Stimulated activated CD4-positive, alpha-beta T cell treated with anti-CD3 and anti-CD28 coated beads, Interleukin-4, amount 100 ng/mL, for 24 hours (primary cell): ENCODE results near the gene GBX2.
"Not testable (repeated sequence)": the region's sequence is repeated elsewhere in the genome, so short reads cannot be mapped to it uniquely, and the experiment has no call there.

Experiments
- DNase-seq: peaks from one replicate; pipeline ENCODE4 v3.0.0-alpha.2; 2020

Gene GBX2

DNA sequence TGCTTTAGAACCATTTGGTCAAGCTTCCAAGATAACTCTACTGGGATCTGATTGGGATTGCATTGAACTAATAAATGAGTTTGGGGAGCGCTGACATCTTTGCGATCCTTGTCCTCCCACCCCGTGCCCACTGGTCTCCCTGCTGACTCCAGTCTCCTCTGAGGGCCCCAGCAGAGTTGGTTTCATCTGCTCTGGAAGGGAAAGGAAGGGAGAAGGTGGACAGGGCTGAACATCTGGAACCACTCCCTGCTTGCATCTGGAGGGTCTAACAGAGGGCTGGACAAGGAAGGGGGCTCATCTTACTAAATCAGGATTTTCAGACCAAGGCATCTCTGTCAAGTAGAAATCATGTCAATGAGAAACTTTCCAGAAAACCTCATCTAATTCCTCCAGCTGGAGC, 12.8 kb downstream of the GBX2 start:
- no peak for DNase-seq

DNA sequence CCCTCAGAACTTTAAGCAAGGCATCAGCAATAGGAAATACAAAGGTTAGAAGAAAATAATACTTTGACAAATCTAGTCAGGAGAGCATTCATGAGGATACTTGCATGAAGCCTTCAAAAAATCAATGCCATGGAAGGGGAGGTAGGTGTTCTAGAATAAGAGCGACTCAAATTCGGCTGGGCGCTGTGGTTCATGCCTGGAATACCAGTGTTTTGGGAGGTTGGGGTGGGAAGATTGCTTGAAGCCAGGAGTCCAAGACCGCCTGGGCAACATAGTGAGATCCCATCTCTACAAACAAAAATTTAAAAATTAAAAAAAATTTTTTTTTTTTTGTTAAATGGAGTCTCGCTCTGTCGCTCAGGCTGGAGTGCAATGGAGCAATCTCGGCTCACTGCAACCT, 21.8 kb downstream of the GBX2 start:
- no peak for DNase-seq

DNA sequence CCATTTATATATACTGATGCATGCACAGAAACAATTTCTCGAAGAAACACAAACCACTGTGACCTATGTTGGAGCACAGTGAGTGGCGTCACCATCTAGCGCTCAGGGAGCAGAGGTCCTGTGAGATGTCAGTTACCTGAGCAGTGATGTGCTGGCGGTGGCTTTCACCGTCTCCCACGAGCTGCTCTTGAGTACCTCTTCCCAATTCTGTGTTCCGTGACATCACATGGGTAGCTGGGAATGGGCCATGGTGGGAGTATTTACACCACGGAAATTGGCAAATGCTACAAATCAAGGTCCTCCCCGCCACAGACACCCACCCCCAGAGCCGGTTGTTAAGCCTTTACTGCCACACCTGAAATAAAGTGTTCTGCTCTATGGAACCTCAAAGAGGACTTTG, 24.4 kb downstream of the GBX2 start:
- no peak for DNase-seq

DNA sequence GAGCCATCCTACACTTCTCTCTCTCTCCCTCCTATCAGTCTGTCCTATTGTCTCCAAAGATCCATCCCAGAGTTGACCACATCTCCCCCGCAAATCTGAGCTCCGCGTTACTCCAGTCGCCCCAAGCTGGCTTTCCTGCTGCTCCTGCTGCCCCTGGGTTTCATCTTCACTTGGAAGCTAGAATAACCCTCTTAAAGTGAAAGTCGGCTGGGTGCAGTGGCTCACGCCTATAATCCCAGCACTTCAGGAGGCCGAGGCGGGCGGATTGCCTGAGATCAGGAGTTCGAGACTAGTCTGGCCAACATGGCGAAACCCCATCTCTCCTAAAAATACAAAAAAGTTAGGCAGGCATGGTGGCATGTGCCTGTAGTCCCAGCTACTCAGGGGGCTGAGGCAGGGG, 26.6 kb downstream of the GBX2 start:
- DNase-seq = not testable (repeated sequence)

DNA sequence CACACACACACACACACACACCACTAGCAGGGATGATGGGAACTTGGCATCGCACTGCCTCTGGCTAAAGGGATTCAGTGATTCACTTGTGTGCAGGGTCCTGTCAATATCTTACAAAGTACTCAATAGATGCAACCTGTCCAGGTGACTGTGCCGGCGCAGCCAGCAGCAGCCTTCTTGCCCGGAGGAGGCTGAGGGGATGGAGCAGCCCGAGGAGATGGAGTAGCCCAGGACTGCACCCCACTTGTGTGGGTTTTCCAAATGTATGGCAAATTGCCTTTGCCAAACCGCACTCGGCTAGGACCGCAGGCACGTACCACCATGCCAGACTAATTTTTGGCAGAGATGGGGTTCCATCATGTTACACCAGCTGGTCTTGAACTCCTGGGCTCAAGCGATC, 31.1 kb downstream of the GBX2 start:
- no peak for DNase-seq

DNA sequence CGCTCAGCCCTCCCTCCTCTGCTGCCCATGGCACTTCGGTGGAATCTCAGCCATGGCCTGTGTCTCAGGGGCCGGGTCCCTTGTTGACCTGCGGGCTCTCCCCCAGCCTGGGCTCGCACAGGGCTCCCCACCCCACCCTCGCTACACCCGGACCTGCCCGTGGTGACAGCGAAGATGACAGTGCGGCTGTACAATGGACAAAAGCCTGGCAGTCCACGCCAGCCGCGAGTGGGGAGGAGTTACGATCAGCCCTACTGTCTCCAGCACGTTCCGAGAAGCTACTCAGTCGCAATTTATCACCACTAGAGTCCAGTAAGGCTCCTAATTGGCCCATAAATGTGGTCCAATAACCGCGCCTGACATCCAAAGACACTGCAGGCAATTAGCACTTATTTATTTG, 31.6 kb downstream of the GBX2 start:
- DNase-seq = no peak

DNA sequence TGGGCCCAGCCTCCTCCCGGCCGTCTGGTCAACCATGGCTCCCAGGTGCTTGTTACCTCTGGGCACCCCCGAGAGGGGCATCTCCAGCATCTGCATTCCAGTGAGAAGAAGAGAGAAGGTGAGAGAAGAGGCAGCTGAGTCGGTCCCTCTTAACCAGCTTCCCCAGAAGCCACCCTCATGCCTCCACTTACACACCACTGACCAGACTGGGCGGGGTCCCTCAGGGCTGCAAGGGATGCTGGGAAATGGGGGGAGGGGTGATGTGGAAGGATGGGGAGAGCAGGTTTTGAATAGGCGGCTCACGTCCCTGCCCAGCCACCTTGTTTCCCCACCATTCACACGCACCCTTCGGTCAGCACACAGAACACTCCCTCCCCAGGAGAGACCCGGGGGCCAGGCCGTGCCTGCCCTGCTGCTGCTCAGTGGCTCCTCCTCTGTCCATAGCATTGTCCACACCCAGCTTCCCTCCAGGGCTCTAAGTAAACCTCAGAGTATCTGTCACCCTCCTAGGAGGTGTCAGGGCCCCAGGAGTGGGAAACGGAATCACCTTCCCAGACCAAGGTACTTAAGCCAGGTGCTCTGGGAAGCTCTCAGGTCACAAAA, 34.7 kb downstream of the GBX2 start:
- DNase-seq = no peak

DNA sequence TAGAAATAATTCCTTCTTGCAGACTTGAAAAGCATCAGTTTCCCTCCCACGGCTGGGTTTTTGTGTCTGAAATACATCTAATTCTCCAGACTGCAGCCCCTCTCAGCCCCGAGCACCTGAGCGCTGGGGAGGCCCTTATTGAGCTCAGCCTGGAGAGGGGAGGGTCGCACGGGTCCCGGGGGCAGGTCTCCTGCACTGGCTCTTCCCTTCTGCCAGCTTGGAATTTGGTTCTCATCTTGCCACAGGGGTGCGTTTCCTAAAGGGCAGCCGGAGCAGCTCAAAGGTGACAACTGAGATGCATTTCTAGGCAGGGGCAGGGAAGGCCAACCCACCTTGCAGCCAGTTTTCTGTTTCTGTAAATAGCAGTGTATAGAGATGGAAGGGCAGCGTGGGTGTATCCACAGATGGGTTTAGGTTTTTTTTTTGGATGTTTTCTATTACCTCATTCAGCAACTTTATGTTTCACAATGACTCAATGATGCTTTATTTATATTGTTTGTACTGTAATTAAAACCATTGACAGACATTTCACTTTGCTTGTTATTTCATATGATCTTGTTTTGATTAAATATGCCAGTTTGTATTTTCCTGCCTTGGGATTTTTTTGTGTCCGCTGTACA, 37.0 kb downstream of the GBX2 start:
- DNase-seq = no peak

DNA sequence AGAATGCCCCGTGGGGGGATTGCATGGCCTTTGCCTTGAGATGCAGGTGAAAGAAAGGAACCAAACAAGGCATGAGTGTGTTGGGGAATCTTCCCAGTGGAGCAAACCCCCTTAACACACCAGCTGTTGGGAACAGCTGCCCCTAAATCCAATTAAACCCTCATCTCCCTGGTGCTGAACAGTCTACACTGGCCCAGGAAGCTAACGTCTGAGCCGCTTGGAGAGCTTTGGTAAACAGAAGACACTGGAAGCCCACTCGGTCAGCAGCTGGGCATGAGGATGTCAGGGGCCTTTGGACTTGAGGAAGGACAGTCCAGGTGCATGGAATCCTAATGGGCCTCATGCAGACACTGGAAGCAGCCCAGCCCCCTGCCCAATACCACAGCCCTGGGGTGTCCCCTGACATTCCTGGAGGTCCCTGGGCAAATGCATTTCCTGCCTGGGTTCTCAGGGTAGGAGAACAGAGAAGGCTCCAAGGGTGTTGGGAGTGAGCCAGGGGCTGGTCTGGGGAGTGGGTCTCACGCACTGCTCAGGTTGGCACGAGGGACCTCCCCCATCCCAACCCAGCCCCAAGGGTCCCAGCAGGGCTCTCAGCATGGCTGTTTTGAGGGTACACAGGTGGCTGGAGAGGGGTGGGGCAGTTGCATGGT, 37.7 kb downstream of the GBX2 start:
- DNase-seq = no peak

DNA sequence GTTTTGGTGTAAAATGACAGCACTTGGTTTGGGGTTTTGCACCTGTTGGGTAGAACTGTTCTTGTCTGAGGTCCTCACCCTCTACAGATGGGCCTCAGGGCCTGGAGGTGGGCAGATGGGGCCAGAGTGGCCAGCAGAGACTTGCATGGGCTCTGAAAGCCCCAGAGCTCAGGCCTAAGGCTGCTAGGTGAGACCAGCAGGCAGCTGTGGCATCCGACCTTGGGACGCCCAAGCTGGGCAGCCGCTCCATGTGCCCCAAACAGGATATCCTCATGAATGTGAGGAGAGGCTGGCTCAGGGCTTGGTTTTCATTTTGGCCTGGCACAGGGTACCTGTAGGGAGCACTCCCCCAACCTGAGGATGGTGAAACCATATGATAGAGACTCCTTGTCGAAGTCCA, 38.3 kb downstream of the GBX2 start:
- no peak for DNase-seq

DNA sequence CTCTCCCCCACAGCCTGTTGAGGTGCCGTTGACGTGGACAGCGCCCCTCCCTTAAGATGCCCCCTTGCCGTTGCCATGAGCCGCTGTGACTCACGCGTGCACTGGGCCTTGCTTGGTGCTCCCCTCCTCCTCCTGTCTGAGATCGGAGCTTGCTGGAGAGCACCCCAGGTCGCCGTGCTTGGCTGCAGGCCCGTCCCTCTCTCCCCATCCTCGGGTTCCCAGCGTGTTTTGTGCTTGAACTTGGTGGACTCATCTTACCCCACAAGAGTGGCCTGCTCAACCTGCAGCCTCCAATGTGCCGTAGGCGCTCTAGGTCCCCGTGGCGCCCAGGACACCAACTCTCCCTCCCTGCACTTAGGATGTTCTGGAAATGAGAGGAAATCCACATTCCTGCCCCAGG, 39.9 kb downstream of the GBX2 start:
- DNase-seq = no peak

DNA sequence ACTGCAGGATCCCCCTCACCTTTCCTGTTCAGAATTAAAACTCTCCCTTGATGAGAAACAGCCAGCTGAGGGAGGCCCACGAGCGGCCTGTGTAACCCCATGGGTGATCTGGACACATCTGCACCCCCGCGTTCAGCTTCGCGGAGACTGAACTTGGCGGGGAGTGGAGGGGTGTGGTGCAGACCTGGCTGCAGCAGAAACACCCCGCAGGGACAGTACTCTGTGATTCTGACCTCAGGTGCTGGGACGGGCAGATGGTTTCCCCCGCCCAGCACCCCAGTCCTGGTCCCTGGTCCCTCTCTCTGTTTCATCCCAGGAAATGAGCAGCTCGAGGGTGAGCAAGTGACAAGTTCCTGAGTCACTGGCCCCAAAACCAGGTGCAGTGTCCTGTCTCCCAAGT, 41.2 kb downstream of the GBX2 start:
- no peak for DNase-seq

DNA sequence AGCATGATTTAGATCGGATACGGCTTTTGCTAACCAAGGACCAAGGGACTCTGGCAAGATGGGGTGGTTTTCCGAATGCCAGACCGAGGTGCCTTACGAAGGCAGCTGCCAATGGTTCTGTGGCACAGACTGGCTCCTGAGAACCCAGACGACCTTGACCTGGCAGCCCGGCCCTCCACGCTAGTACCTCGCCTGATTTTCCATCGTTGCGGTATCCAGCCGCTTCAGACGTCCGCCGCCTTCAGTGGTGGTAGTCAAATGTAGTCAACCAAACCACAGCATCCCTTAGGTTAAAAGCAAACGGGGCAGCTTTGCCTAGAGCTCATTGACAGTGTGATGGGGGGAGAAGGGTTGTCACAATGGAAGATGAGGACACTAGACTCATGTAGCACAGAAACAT, 42.6 kb downstream of the GBX2 start:
- no peak for DNase-seq

DNA sequence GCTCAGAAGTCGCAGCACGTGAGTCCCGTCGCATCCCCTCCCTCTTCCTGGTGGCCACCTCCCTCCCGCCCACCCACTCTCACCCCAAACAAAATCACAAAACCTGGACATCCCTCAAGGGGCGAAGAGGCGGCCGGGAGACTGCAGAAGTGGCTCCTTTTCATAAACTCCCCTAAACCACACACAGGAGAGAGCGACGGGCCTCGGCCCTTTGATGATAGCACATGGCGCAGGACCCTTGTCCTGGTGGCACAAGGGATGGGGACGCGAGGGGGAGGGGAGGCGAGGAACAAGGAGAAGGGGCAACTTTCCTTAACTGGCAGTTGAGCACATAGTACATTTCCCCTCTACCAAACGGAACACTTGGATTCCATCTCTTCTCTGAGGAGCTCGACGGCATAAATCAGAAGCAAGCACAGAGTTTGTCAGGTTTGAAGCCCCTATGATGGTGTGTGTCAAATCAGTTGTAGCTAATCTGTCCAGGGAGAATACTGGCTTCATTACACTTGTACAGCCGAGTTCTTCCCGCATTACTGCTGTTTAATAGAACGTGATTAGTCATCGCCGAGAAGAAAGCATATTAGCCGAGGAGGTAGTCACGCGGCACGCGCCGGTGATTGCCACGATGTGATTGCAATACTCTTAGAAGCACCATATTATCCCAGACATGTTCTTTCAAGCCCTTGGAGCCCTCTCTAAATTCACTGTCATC, 43.8 kb downstream of the GBX2 start:
- no peak for DNase-seq

DNA sequence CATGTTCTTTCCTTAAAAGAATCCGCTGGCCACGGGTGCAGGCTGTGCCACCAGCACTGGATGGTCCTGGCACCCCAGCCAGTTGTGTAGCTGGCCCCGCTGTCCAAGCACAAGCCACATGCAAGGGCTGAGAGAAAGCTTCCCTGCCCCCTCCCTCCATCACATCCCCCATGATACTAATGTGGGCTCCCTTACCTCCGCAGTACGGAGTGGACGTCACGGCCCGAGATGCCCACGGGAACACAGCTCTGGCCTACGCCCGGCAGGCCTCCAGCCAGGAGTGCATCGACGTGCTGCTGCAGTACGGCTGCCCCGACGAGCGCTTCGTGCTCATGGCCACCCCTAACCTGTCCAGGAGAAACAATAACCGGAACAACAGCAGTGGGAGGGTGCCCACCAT, 44.5 kb downstream of the GBX2 start:
- no peak for DNase-seq

DNA sequence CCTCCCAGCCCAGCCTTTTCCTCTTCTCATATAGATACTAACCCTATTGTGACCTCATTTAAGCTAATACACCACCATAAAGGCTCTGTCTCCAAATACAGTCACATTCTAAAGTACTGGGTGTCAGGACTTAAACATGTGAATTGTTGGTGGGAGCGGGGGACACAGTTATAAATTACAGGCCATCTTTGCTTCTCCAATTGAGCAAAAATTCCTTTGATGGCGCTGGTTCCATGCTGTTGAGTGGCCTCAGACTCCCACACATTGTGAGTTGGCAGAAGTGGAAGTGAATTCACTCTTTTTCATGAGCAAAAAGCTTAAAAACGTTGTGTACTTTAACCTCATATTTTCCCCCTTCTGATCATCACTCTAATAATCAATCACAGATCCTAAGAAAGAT, 46.0 kb downstream of the GBX2 start:
- no peak for DNase-seq

DNA sequence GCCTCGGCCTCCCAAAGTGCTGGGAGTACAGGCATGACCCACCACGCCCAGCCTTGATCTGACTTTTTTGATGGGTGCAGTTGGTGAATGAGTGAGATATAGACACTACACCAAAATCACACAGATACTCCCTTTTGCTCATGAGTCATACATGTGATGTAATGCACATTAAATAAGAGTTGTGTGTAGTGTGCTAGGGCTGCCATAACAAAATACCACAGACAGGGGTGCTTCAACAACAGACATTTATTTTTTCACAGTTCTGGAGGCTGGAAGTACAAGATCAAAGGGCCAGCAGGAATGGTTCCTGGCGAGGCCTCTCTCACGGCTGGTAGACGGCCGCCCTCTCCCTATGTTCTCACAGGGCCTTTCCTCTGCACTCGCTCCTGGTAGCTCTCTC, 46.6 kb downstream of the GBX2 start:
- no peak for DNase-seq

DNA sequence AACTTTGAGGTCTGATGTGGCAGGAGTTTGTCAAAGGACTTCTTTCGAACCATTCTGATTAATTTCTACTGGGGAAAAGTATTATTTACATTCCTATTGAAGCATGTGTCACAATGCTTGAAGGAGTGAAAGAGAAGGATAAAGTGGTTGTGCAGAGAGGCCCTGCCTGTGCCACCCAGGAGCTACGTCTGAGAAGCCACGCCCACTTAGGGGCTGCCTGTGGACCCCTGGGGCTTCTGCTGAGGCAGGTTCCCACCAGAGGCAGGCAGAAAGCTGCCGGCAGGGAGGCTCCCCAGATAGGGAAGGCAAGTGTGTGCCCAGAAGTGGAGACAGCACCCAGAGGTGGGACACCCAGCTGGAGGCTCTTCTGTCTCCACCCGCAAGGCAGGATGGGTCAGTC, 47.4 kb downstream of the GBX2 start:
- DNase-seq = no peak

DNA sequence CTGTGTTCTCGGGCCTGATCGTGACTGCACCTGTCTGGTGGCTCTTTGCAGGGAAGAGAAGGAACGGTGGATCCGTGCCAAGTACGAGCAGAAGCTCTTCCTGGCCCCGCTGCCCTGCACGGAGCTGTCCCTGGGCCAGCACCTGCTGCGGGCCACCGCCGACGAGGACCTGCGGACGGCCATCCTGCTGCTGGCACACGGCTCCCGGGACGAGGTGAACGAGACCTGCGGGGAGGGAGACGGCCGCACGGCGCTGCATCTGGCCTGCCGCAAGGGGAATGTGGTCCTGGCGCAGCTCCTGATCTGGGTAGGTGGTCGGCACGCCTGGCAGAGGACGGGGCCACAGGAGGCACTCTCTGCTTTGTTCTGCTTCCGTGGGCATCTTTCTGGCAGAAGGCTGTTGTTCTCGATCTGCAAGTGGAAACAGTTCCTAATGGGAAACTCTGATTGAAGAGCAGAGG, 48.0 kb downstream of the GBX2 start:
- DNase-seq = no peak

DNA sequence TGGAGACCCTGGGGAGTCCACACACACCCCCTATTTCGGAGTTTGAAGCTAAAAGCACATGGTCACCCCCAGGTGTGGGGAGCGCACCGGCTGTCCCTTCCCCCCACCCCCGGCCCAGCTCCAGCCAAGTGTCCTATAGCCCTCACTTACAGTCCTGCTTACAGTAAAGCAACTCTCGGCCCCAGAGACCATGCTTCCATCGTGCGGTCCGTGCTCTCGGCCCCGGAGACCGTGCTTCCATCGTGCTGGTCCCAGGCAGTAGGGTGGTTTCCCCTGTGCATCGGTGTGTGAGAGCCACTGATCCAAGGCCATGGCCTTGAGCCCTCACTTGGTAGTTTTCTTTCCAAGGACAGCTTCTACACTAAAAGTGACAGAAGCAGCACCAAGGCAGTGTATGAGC, 48.7 kb downstream of the GBX2 start:
- no peak for DNase-seq

DNA sequence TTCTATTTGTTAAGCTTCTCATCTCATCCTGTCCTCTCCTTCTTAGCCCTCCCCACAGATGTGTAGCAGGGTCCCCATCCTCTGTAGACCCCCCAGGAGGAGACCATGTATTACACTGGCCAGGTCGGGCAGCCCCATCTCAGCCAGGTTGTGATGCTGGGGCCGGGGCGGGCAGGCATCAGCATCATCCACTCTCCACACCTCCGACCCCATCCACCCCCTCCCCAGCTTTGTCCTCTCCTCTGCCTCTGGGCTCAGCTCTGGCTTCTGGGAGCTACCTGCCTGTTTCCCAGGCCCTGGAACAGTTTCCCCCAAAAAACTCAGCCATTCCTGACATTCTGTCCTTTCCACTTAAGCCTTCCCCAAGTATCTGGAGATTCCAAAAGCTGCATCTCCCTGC, 49.2 kb downstream of the GBX2 start:
- DNase-seq = no peak

DNA sequence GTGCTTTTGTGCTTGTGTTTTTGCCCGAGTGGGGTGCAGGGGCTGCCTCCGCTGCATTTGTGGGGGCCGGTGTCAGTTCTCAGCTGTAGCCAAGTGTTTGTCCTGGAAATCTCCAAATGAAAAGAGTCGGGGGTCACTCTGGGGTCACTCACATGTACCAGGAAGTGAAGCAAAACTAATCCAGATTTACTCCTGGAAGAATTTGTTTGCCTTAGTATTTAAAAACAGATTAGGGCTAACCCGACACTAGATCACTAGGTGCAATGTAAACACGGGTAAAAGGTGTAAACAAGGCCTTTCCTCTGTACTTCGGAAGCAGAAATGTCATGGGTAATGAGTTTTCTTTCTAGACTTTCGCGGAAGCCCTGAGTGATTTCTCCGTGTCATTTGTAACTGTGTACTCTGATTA, 50.3 kb downstream of the GBX2 start:
- DNase-seq = no peak

DNA sequence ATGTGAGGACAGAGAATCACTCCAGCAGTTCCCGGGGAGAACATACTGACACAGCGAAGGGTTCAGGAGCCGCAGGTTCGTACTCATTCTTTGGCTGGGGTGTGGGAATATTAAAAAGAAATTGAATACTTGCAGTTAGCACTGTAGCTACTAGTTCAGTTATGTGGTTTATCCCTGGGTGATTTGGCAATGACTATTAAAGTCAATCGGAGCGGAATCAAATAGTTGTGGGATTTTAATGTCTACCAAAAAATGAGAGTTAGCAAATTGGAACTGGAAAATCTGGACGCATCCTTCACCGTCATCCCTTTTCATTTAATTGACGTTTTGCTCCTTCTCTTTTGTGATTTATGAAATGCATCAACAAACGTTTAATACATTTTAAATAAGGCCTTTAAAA, 50.8 kb downstream of the GBX2 start:
- no peak for DNase-seq
